IPS-15b (cell line): ENCODE results near the gene KPRP.

Source experiments
- H3K27me3 ChIP-seq: one replicate; pipeline ENCODE4 v1.6.1; 2013; ENCODE audit warnings: low read length; ENCODE audit not compliant: control insufficient read depth, insufficient read depth
- H3K36me3 ChIP-seq: one replicate; pipeline ENCODE4 v1.6.1; 2013; ENCODE audit warnings: low read length; ENCODE audit not compliant: control insufficient read depth, insufficient read depth
- H3K4me1 ChIP-seq: one replicate; pipeline ENCODE4 v1.6.1; 2013; ENCODE audit warnings: mild to moderate bottlenecking, low read length; ENCODE audit not compliant: control insufficient read depth, insufficient read depth
- H3K4me3 ChIP-seq: one replicate; pipeline ENCODE4 v1.5.1; 2013; ENCODE audit warnings: low read depth, low read length
- H3K9ac ChIP-seq: one replicate; pipeline ENCODE4 v1.6.1; 2013; ENCODE audit warnings: low read depth, mild to moderate bottlenecking, low read length
- H3K9me3 ChIP-seq: one replicate; pipeline ENCODE4 v1.6.1; 2013; ENCODE audit warnings: mild to moderate bottlenecking, low read length; ENCODE audit not compliant: control insufficient read depth, insufficient read depth

Gene KPRP

GRCh38 chr1:152752225-152752624, 5.6 kb upstream of the KPRP start:
- no peaks in the 10 kb centered on the region for H3K4me1 ChIP-seq
- no peaks in the 10 kb centered on the region for H3K36me3 ChIP-seq
- no peak overlapping the region for H3K9ac ChIP-seq
- H3K9me3 ChIP-seq = peaks cover 14% of the 10 kb centered on the region
- H3K4me3 ChIP-seq = no peak overlapping the region
- no peaks in the 10 kb centered on the region for H3K27me3 ChIP-seq

- Histone ChIP-seq H3K4me1 (no peaks in the 10 kb centered on the region), H3K27me3 (no peaks in the 10 kb centered on the region), H3K9me3 (peaks cover 21% of the 10 kb centered on the region), H3K4me3 (no peak overlapping the region), H3K9ac (no peak overlapping the region), H3K36me3 (no peaks in the 10 kb centered on the region)
Observed at GRCh38 chr1:152753586-152753985, 4.2 kb upstream of the KPRP start.

- no peaks in the 10 kb centered on the region for H3K27me3 ChIP-seq
- H3K9me3 ChIP-seq = peaks cover 36% of the 10 kb centered on the region
- no peak overlapping the region for H3K9ac ChIP-seq
- H3K4me1 ChIP-seq = no peaks in the 10 kb centered on the region
- H3K36me3 ChIP-seq = no peaks in the 10 kb centered on the region
- no peak overlapping the region for H3K4me3 ChIP-seq
Observed at GRCh38 chr1:152756872-152757271, 953 bp upstream of the KPRP start.

DNA sequence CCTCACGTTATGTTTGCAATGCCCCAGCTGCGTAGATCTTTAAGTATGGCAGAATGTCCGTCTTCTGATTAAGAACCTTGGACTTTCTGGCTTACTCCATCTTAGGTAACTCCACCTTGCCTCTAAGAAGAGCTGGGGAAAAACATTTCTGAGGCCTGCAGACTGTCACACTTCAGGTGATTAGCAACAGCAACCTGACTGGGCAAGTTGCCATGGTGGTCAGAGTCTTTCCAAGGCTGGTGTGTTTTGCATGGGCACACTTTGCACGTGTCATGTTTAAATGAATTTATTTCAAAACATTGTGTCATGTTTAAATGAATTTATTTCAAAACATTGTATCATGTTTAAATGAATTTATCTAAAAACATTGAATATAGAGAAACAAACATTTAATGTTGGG, 811 bp downstream of the KPRP start:
- H3K4me3 ChIP-seq = no peak overlapping the region
- no peaks in the 10 kb centered on the region for H3K27me3 ChIP-seq
- no peaks in the 10 kb centered on the region for H3K36me3 ChIP-seq
- H3K9me3 ChIP-seq = peaks cover 36% of the 10 kb centered on the region
- no peaks in the 10 kb centered on the region for H3K4me1 ChIP-seq
- no peak overlapping the region for H3K9ac ChIP-seq

- no peaks in the 10 kb centered on the region for H3K4me1 ChIP-seq
- no peak overlapping the region for H3K9ac ChIP-seq
- H3K4me3 ChIP-seq = no peak overlapping the region
- H3K36me3 ChIP-seq = no peaks in the 10 kb centered on the region
- peaks cover 39% of the 10 kb centered on the region for H3K9me3 ChIP-seq
- no peaks in the 10 kb centered on the region for H3K27me3 ChIP-seq
Observed at GRCh38 chr1:152759453-152760173, 1.8 kb downstream of the KPRP start.

GRCh38 chr1:152760551-152761190, 2.8 kb downstream of the KPRP start:
- H3K4me1 ChIP-seq = no peaks in the 10 kb centered on the region
- H3K4me3 ChIP-seq = no peak overlapping the region
- H3K9ac ChIP-seq = no peak overlapping the region
- H3K36me3 ChIP-seq = no peaks in the 10 kb centered on the region
- peaks cover 34% of the 10 kb centered on the region for H3K9me3 ChIP-seq
- no peaks in the 10 kb centered on the region for H3K27me3 ChIP-seq

GRCh38 chr1:152761609-152762213, 3.9 kb downstream of the KPRP start:
- Histone ChIP-seq H3K4me1 (no peaks in the 10 kb centered on the region), H3K9me3 (peaks cover 41% of the 10 kb centered on the region), H3K4me3 (no peak overlapping the region)

DNA sequence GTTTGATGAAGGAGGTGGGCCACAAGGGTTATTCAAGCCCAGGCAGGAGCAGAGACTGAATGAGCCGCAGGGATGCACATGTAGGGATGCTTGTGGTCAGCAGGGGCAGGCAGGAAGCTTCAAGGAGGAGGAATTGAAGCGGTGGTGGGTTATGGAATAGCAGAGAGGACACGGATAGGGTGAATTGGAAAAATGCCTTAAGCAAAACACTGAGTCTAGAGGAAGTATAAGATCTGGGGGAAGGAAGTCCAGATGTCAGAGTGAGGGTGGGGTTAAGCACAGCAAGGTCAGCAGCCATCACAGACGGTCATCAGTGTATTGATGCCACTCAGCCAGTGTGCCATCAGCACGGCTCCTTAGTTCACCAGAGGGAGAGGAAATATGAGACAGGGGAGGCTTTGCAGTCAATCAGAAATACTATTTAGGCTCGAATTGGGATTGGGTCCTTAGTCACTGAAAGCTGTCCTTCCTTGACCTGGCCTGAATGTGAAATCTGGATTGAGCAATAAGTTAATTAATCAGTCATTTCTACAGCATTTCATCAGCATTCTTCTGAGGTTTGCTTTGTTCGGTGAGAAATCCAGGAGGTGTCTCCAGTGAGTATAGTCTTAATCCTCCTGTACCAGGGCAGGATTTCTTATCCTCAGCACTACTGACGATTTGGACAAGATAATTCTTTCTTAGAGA, 11.2 kb downstream of the KPRP start:
- H3K9me3 ChIP-seq = peaks cover 17% of the 10 kb centered on the region
- no peak overlapping the region for H3K9ac ChIP-seq
- no peaks in the 10 kb centered on the region for H3K27me3 ChIP-seq
- no peaks in the 10 kb centered on the region for H3K4me1 ChIP-seq
- no peak overlapping the region for H3K4me3 ChIP-seq
- no peaks in the 10 kb centered on the region for H3K36me3 ChIP-seq

More at GRCh38 chr1:152761609-152762213, 3.9 kb downstream of the KPRP start:
- Histone ChIP-seq H3K9ac (no peak overlapping the region), H3K27me3 (no peaks in the 10 kb centered on the region), H3K36me3 (no peaks in the 10 kb centered on the region)

- Histone ChIP-seq H3K27me3 (no peaks in the 10 kb centered on the region), H3K4me1 (no peaks in the 10 kb centered on the region), H3K9me3 (peaks cover 22% of the 10 kb centered on the region), H3K36me3 (no peaks in the 10 kb centered on the region), H3K4me3 (no peak overlapping the region), H3K9ac (no peak overlapping the region)
Observed at GRCh38 chr1:152770411-152770810, 12.6 kb downstream of the KPRP start.

GRCh38 chr1:152774875-152775274, 17.1 kb downstream of the KPRP start, which contains the start of gene LCE1F:
Gene LCE1F, plus strand, starts transcription at chr1:152775140. Its CDS starts 1,232 bp downstream, at chr1:152776372.
- peaks cover 14% of the 10 kb centered on the region for H3K9me3 ChIP-seq
- H3K27me3 ChIP-seq = no peaks in the 10 kb centered on the region
- no peaks in the 10 kb centered on the region for H3K36me3 ChIP-seq
- no peaks in the 10 kb centered on the region for H3K4me1 ChIP-seq
- no peak within 1 kb of the TSS for H3K9ac ChIP-seq
- no peak within 1 kb of the TSS for H3K4me3 ChIP-seq

GRCh38 chr1:152776361-152776760, 18.5 kb downstream of the KPRP start:
- H3K36me3 ChIP-seq = no peaks in the 10 kb centered on the region
- H3K4me3 ChIP-seq = no peak overlapping the region
- H3K4me1 ChIP-seq = no peaks in the 10 kb centered on the region
- peaks cover 14% of the 10 kb centered on the region for H3K9me3 ChIP-seq
- no peak overlapping the region for H3K9ac ChIP-seq
- H3K27me3 ChIP-seq = no peaks in the 10 kb centered on the region
